ENCODE measurements around the gene HDAC11. TPM values are rescaled to one million over a fixed set of nuclear protein-coding genes. Genes with fewer than 3 reads are reported as not detected.

HDAC11 gene
- total and polyA plus RNA-seq, 2 of the 13 experiments (the other 11 are each of a cell fraction or from before 2014, with no cell fraction given) = 13.7 to 33.1 TPM

DNA sequence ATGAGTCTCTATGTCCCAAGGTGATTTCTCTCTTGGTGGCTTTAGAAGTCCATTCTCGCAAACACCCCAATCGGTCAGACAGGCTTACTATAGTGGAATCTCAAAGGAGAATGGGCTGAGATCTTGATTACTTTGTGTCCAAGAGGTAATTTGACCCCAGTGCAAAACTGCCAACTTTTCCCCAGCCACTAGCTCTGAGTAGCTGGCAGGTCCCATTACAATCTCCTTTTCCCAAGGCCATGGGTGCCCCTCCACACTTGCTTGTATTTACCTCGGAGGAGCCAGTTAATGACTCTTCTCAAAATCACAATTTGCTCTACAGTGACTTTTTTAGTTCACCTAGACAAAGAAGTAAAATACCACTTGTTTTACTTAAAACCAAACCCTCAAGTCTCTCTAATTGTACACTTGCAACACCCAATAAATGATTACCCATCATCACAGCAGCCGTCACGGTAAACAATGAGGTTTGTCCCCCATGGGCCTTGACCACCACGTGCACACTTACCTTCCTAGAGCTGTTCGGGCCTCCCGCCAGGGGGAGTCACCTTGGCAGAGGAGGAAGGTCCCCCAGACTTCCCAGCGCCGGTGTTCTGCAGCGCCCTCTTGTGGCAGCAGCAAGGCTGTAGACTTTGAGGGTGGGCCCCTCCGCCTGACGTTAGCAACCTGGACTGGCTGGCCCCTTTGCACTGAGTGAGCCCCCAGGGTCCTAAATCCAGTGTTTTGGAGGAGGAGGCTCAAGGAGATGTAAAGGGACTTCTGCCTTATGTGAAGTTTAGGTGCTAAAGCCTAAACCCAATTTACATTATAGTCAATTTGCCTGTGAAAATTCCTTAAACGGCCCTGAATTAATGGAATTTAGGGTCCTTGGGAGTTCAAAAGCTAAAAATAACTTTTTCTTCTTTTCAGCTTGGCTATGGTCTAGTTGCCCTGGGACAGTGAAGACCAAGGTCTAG is 18.7 kb upstream of the HDAC11 start (continued):
- TF ChIP-seq AHDC1 (CRISPR knock-in tag; IDR thresholded peaks at IDR 0.05; ENCODE audit: borderline replicate concordance) = no peak
- TF ChIP-seq POGK (CRISPR knock-in tag; conservative IDR thresholded peaks at IDR 0.05) = peak; percentile 75; the same call in 1 of the 2 replicates
- peak; percentile 75; the same call in 1 of the 2 replicates for TF ChIP-seq TOPORS (CRISPR knock-in tag; IDR thresholded peaks at IDR 0.05)
- TF ChIP-seq YEATS4 (CRISPR knock-in tag; IDR thresholded peaks at IDR 0.05; ENCODE audit: borderline replicate concordance) = peak; percentile 74; the same call in 1 of the 2 replicates
- TF ChIP-seq RFX1 (IDR thresholded peaks at IDR 0.05) = no peak
- no peak for TF ChIP-seq ZNF12 (CRISPR knock-in tag; IDR thresholded peaks at IDR 0.05)
- TF ChIP-seq THAP8 (CRISPR knock-in tag; IDR thresholded peaks at IDR 0.05; ENCODE audit: borderline replicate concordance) = no peak
- no peak for TF ChIP-seq ZNF17 (CRISPR knock-in tag; IDR thresholded peaks at IDR 0.05)
- TF ChIP-seq ZNF672 (CRISPR knock-in tag; IDR thresholded peaks at IDR 0.05) = no peak
- no peak for TF ChIP-seq ZNF678 (CRISPR knock-in tag; IDR thresholded peaks at IDR 0.05)
- TF ChIP-seq POLR2G (IDR thresholded peaks at IDR 0.05; ENCODE audit: low read depth, low read length) = no peak
- no peak for TF ChIP-seq SRF (IDR thresholded peaks at IDR 0.05; ENCODE audit: low read depth, low read length)
- TF ChIP-seq ATF7-NPFF (CRISPR knock-in tag; IDR thresholded peaks at IDR 0.05; ENCODE audit: low read depth) = 0 out of 2 replicates have a peak, but pooled peaks have one; percentile 33
- no peak for TF ChIP-seq TP53 (CRISPR knock-in tag; conservative IDR thresholded peaks at IDR 0.05)
- no peak for TF ChIP-seq POLR2A (IDR thresholded peaks at IDR 0.05; ENCODE audit: insufficient read depth in 1 of 2, low read depth in 2 of 2, low read length in 2 of 2)
- TF ChIP-seq RORA (CRISPR knock-in tag; IDR thresholded peaks at IDR 0.05) = no peak
- peak; percentile 82; the same call in 1 of the 2 replicates for TF ChIP-seq HOMEZ (CRISPR knock-in tag; IDR thresholded peaks at IDR 0.05; ENCODE audit: low read depth)
- TF ChIP-seq HDAC2 (CRISPR knock-in tag; IDR thresholded peaks at IDR 0.05) = peak; percentile 91
- no peak for TF ChIP-seq BRD4 (CRISPR knock-in tag; IDR thresholded peaks at IDR 0.05)

Data from HepG2 (cell line).